Smooth muscle cell (in vitro differentiated cells): ENCODE results near the gene PSMD2. TPM values are rescaled to one million over a fixed set of nuclear protein-coding genes. Genes with fewer than 3 reads are reported as not detected.

ENCODE experiments used
- DNase-seq: peaks from one replicate; lab custom pipeline; 2025; ENCODE audit not compliant: unreplicated experiment; lab: John Stamatoyannopoulos, UW
- H2AFZ ChIP-seq: fragments of 200-600 bp; sonication (generic); 2 replicates; pipeline ENCODE4 v1.6.0; 2016; ENCODE audit warnings: antibody characterized with exemption, low read depth, mild to moderate bottlenecking
- H3F3A ChIP-seq: fragments of 200-600 bp; sonication (generic); 2 replicates; pipeline ENCODE4 v1.6.0; 2017; ENCODE audit warnings: antibody characterized with exemption, low read depth
- H3K27ac ChIP-seq: fragments of 200-600 bp; sonication (generic); 2 replicates; pipeline ENCODE4 v1.5.1; 2016; ENCODE audit warnings: low read depth, mild to moderate bottlenecking
- H3K27me3 ChIP-seq: fragments of 200-600 bp; sonication (generic); 2 replicates; pipeline ENCODE4 v1.6.1; 2016; ENCODE audit warnings: low read depth, mild to moderate bottlenecking
- H3K36me3 ChIP-seq: fragments of 200-600 bp; sonication (generic); 2 replicates; pipeline ENCODE4 v1.5.1; 2016; ENCODE audit warnings: low read depth
- H3K4me1 ChIP-seq: fragments of 200-600 bp; sonication (generic); 2 replicates; pipeline ENCODE4 v1.5.1; 2016; ENCODE audit warnings: low read depth
- H3K4me2 ChIP-seq: fragments of 200-600 bp; sonication (generic); 2 replicates; pipeline ENCODE4 v1.6.0; 2016; ENCODE audit warnings: mild to moderate bottlenecking
- H3K4me3 ChIP-seq: fragments of 200-600 bp; sonication (generic); 2 replicates; pipeline ENCODE4 v1.5.1; 2016; ENCODE audit warnings: mild to moderate bottlenecking
- H3K79me2 ChIP-seq: fragments of 200-600 bp; sonication (generic); 2 replicates; pipeline ENCODE4 v1.6.0; 2016; ENCODE audit warnings: low read depth, mild to moderate bottlenecking
- H3K9ac ChIP-seq: fragments of 200-600 bp; sonication (generic); 2 replicates; pipeline ENCODE4 v1.6.0; 2016; ENCODE audit warnings: low read depth
- H3K9me3 ChIP-seq: fragments of 200-600 bp; sonication (generic); replicated peaks from 2 replicates; pipeline ENCODE4 v1.5.1; 2016; ENCODE audit warnings: low read depth
- H4K20me1 ChIP-seq: fragments of 200-600 bp; sonication (generic); 2 replicates; pipeline ENCODE4 v1.6.0; 2016; ENCODE audit warnings: low read depth
- WGBS: methylation state at CpG from one replicate; pipeline ENCODE4 v1.1.7; 2016; ENCODE audit warnings: low lambda C conversion rate; 5-methylcytosine and 5-hydroxymethylcytosine counted together
- polyA plus RNA-seq: library from polyadenylated mRNA; unstranded; fragments of >200 nt; fragmentation: Nextera tagmentation; extraction: Ambion mirVana; gene quantifications from 2 replicates; pipeline ENCODE4 v1.2.1, GENCODE V29; 2016
- total RNA-seq: library from RNA; depleted of rRNA; stranded (reverse); fragments of >200 nt; gene quantifications from 2 replicates; pipeline ENCODE4 v1.2.3, GENCODE V29; 2014
- TF ChIP-seq, protein P1 (sequence below): fragments of 200-600 bp; sonication (generic); IDR thresholded peaks from 2 replicates; pipeline ENCODE4 v1.5.1; 2017; ENCODE audit warnings: borderline replicate concordance, mild to moderate bottlenecking, antibody characterized with exemption; ENCODE audit not compliant: insufficient read depth, poor library complexity, severe bottlenecking

The PSMD2 gene
- total RNA-seq (303 and 315 TPM in 2 replicates), polyA plus RNA-seq (356 and 400 TPM in 2 replicates)

DNA sequence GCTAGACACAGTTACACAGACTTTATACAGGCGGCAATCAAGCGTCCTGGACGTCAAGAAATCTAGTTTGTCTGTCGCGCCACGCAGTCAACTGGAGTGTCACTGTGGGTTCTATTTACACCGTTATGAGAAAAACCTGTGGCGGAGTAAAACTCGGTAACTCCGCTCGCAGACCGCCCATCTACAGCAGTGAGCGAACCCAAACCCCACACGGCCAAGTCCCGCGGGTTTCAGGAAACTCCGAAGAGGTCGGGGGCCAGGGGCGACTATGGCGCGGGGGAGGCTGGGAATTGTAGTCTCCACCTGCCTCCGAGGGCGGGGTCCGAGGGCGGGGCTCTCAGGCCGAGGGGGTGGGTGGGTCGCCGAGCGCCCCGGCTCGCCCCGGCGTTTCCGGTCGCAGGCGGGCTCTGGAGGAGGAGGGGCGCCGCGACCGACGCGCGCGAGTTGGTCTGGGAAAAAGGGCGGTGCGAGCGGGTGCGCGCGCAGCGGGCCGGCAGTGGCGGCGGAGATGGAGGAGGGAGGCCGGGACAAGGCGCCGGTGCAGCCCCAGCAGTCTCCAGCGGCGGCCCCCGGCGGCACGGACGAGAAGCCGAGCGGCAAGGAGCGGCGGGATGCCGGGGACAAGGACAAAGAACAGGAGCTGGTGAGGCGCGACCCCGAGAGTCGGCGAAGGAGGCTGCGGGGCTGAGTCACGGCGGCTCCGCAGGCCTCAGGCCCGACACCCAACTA, at the start of gene PSMD2:
PSMD2 (plus strand) TSS at position 483 of the 729 bp plus-strand sequence; CDS start at position 509, 26 bp downstream.
- Histone ChIP-seq H3F3A (no peaks in the 10 kb centered on the region), H3K9me3 (no peaks in the 10 kb centered on the region), H3K27me3 (no peaks in the 10 kb centered on the region), H3K79me2 (peaks cover 44% of the 10 kb centered on the region), H3K4me3 (peak within 1 kb of the TSS; percentile 90), H3K36me3 (peaks cover 20% of the 10 kb centered on the region), H3K4me2 (peak within 1 kb of the TSS; percentile 95), H2AFZ (peak within 1 kb of the TSS; percentile 83), H3K27ac (peak within 1 kb of the TSS; percentile 92), H3K9ac (peak within 1 kb of the TSS; percentile 94), H3K4me1 (peaks cover 12% of the 10 kb centered on the region), H4K20me1 (peaks cover 42% of the 10 kb centered on the region)
- TF ChIP-seq, protein P1, sequence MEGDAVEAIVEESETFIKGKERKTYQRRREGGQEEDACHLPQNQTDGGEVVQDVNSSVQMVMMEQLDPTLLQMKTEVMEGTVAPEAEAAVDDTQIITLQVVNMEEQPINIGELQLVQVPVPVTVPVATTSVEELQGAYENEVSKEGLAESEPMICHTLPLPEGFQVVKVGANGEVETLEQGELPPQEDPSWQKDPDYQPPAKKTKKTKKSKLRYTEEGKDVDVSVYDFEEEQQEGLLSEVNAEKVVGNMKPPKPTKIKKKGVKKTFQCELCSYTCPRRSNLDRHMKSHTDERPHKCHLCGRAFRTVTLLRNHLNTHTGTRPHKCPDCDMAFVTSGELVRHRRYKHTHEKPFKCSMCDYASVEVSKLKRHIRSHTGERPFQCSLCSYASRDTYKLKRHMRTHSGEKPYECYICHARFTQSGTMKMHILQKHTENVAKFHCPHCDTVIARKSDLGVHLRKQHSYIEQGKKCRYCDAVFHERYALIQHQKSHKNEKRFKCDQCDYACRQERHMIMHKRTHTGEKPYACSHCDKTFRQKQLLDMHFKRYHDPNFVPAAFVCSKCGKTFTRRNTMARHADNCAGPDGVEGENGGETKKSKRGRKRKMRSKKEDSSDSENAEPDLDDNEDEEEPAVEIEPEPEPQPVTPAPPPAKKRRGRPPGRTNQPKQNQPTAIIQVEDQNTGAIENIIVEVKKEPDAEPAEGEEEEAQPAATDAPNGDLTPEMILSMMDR, result no peak
- peak; percentile 92 for DNase-seq
- WGBS, result 2% methylated on average over 43 of the region's 78 CpGs

DNA sequence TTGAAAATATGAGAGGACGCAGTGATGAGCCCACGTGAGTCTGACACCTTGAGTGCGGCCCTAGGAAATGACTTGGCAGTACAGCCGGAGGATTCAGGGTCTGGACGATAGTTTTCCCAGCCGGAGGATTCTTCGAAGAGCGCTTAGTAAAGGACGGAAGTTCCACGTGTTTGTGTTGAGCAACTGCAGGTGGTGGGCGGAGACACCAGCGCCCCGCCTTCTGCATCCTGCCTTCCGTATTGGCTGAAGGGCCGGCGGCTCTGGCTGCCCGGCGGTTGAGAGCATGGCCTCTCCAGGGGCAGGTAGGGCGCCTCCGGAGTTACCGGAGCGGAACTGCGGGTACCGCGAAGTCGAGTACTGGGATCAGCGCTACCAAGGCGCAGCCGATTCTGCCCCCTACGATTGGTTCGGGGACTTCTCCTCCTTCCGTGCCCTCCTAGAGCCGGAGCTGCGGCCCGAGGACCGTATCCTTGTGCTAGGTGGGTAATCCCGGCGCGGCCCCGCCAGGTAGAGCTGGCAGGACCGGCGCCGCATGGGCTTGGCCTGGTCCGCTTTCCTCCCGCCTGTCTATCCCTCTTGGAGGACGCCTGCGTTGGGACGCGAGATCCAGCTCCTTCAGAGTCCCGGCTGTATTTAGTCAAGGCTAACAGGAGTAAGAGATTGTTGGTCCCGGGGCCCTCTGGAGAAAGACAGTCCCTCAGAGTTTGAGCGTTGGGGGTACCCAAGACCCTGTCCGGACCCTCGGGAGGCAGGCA, 49.5 kb upstream of the PSMD2 start, which contains the start of gene EEF1AKMT4:
EEF1AKMT4 (plus strand) TSS at position 261 of the 755 bp plus-strand sequence; CDS start at position 284, 23 bp downstream.
- Histone ChIP-seq H3K36me3 (no peaks in the 10 kb centered on the region), H3K9me3 (no peaks in the 10 kb centered on the region), H3K9ac (peak within 1 kb of the TSS; percentile 89), H3K4me1 (peaks cover 4% of the 10 kb centered on the region), H3K4me2 (peak within 1 kb of the TSS; percentile 96), H3K4me3 (peak within 1 kb of the TSS; percentile 85), H3K27ac (peak within 1 kb of the TSS; percentile 87), H4K20me1 (peaks cover 3% of the 10 kb centered on the region), H2AFZ (peak within 1 kb of the TSS; percentile 99), H3K27me3 (no peaks in the 10 kb centered on the region), H3K79me2 (peaks cover 11% of the 10 kb centered on the region), H3F3A (no peaks in the 10 kb centered on the region)
- TF ChIP-seq, protein P1, result peak; percentile 34
- peak; percentile 71 for DNase-seq
- WGBS, result under 1% methylated on average over 53 of the region's 54 CpGs

DNA sequence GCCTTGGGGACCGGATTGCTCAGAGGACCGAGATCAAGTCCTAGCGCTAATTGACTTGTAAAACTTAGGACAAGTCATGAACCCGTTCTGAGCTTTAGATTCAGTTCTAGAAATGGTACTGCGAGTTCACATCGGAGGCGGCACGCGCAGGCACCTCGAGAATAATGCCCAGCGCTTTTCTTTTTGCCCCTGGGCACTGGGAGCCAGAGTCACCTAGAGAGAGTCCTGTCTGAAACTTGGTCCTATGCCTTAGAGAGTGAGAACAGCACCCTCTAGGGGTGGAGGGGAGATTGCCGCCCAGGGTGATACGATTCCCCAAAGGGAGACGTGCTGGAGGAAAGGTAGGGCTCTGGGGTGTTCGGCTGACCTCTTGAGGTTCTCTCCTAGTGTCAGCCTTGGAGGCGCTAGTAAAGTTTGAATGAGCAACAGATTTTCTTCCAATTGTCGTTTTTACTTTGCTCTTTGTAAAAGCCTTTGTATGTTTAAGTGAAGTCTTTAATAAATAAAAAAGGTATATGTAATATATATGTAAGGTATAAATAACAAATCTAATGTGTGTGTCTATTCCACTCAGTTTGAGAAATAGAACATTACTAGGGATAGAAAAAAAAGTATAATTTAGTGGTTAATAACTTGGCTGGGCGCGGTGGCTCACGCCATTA, 48.7 kb upstream of the PSMD2 start:
- TF ChIP-seq, protein P1, result peak; percentile 88
- Histone ChIP-seq H3K4me1 (peaks cover 4% of the 10 kb centered on the region), H3K9me3 (no peaks in the 10 kb centered on the region), H3K79me2 (peaks cover 11% of the 10 kb centered on the region), H2AFZ (peak overlapping the region; percentile 90), H3K9ac (peak overlapping the region; percentile 20), H3F3A (no peaks in the 10 kb centered on the region), H3K27ac (peak overlapping the region; percentile 13), H3K27me3 (no peaks in the 10 kb centered on the region), H4K20me1 (peaks cover 3% of the 10 kb centered on the region), H3K4me3 (peak overlapping the region; percentile 85), H3K4me2 (peak overlapping the region; percentile 96), H3K36me3 (no peaks in the 10 kb centered on the region)
- DNase-seq, result peak; percentile 49
- 15% methylated on average over 20 of the region's 20 CpGs for WGBS
